Stimulated activated naive B cell treated with anti-CD40 and anti-IgM and Interleukin-4, amounts not matched to agents 10 μg/mL and 1 μg/mL and 100 μg/mL, for 72 hours (primary cell): ENCODE results near the gene KIAA1614.

ENCODE experiments used
- ATAC-seq, 2 donors: fragments of 150-1000 bp; cut with Tn5 transposase; replicated peaks; 2 replicates each; pipeline ENCODE4 v1.10.0; 2021; ENCODE audit warnings: moderate library complexity in 1 of 2
- DNase-seq: peaks from one replicate; pipeline ENCODE4 v3.0.0; 2021
- H3K27ac Mint-ChIP-seq: one replicate; pipeline ENCODE4 v1.8.0; 2022; ENCODE audit warnings: mild to moderate bottlenecking, mixed read lengths
- H3K27me3 Mint-ChIP-seq, 2 donors: one replicate each; pipeline ENCODE4 v1.8.0; 2022; ENCODE audit warnings: mixed read lengths in 2 of 2
- H3K36me3 Mint-ChIP-seq, 2 donors: one replicate each; pipeline ENCODE4 v1.8.0; 2022; ENCODE audit warnings: mixed read lengths in 2 of 2, mild to moderate bottlenecking in 1 of 2
- H3K4me1 Mint-ChIP-seq, 2 donors: one replicate each; pipeline ENCODE4 v1.8.0; 2022; ENCODE audit warnings: mixed read lengths in 2 of 2, mild to moderate bottlenecking in 1 of 2
- H3K4me3 Mint-ChIP-seq, 2 donors: one replicate each; pipeline ENCODE4 v1.8.0; 2022; ENCODE audit warnings: mild to moderate bottlenecking in 2 of 2, mixed read lengths in 2 of 2, moderate library complexity in 1 of 2
- H3K9me3 Mint-ChIP-seq, 2 donors: one replicate each; pipeline ENCODE4 v1.8.0; 2022; ENCODE audit warnings: mixed read lengths in 2 of 2, mild to moderate bottlenecking in 1 of 2

The KIAA1614 gene

DNA sequence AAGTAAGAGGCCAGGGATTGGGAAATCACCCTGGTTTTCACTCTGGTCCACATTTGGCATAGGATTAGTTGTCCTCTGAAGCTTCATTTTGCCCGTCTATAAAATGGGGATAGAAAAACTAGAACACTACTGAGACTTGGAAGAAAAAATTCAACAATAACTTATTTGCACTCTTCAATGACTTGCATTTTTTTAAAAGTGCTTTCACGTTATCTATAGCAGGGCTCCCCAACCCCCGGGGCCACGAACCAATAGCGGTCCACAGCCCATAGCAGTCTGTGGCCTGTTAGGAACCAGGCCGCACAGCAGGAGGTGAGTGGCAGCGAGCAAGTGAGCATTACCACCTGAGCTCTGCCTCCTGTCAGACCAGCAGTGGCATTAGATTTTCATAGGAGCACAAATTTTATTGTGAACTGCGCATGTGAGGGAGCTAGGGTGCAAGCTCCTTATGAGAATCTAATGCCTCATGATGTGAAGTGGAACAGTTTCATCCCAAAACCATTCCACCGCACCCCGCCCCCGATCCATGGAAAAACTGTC lies 2.8 kb downstream of the KIAA1614 start:
- no peak for DNase-seq
- no peak overlapping the region for H3K4me3 Mint-ChIP-seq
- no peak overlapping the region for H3K27ac Mint-ChIP-seq
- H3K4me1 Mint-ChIP-seq = peaks cover 0 to 13% of the 10 kb centered on the region in 2 donors
- no peaks in the 10 kb centered on the region for H3K9me3 Mint-ChIP-seq
- peaks cover 29 to 38% of the 10 kb centered on the region in 2 donors for H3K27me3 Mint-ChIP-seq
- peaks cover 0 to 3% of the 10 kb centered on the region in 2 donors for H3K36me3 Mint-ChIP-seq
- no peak for ATAC-seq

DNA sequence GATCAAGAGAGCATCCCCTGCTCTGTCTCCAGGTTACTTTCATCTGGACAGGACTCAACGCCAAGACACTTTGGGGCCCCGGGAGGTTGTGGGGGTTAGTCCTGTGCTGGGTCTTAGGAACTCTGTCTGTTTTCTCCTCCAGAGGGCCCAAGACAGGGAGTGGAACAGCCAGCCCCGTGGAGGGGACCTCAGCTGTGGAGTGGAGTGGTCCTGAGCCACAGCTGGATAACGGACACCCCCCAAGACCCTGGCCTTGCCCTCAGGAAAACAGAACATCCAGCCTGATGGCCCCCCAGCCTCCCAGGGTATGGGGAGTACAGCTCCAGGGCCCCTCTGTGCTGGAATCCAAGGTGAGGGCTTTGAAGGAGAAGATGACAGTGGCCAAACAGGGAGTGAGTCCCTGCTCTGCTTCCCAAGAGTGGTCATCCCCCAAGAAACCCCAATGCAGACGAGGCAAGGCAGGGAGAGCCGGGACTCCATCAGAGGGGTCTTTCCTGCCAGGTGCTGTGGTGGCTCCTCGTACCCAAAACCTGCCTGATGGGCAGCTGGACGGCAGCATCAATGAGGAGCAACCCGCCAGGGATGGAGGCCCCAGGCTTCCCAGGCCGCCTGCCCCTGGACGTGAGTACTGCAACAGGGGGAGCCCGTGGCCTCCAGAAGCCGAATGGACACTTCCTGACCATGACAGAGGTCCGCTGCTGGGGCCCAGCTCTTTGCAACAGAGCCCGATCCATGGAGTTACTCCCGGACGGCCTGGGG lies 3.5 kb downstream of the KIAA1614 start:
- no peak overlapping the region for H3K27ac Mint-ChIP-seq
- H3K4me1 Mint-ChIP-seq = peaks cover 0 to 14% of the 10 kb centered on the region in 2 donors
- no peak for DNase-seq
- H3K27me3 Mint-ChIP-seq = peaks cover 26 to 32% of the 10 kb centered on the region in 2 donors
- ATAC-seq = no peak
- H3K36me3 Mint-ChIP-seq = peaks cover 0 to 3% of the 10 kb centered on the region in 2 donors
- no peak overlapping the region for H3K4me3 Mint-ChIP-seq
- H3K9me3 Mint-ChIP-seq = no peaks in the 10 kb centered on the region

DNA sequence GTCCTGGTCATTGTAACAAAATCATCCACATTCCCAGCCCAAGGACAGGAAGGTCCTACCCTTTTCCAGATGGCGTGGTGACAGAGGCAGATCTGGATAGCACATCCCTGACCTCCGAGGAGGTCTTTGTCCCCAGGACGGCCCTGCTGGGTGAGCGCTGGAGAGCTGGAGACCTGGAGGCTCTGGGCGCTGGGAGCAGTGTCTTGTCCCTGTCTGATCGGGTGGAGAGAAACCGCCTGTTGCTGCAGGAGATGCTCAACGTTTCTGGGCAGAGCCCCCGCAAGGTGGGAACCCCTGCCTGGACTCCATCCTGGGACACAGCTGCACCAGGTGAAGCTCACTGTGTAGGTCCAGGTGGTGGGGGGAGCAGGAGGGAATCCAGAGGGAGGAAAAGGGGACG lies 4.1 kb downstream of the KIAA1614 start:
- Mint-ChIP-seq H3K9me3 (no peaks in the 10 kb centered on the region), H3K27me3 (peaks cover 21 to 27% of the 10 kb centered on the region in 2 donors), H3K4me3 (no peak overlapping the region), H3K4me1 (peaks cover 0 to 16% of the 10 kb centered on the region in 2 donors), H3K36me3 (peaks cover 0 to 3% of the 10 kb centered on the region in 2 donors), H3K27ac (no peak overlapping the region)
- ATAC-seq = no peak
- DNase-seq = no peak

DNA sequence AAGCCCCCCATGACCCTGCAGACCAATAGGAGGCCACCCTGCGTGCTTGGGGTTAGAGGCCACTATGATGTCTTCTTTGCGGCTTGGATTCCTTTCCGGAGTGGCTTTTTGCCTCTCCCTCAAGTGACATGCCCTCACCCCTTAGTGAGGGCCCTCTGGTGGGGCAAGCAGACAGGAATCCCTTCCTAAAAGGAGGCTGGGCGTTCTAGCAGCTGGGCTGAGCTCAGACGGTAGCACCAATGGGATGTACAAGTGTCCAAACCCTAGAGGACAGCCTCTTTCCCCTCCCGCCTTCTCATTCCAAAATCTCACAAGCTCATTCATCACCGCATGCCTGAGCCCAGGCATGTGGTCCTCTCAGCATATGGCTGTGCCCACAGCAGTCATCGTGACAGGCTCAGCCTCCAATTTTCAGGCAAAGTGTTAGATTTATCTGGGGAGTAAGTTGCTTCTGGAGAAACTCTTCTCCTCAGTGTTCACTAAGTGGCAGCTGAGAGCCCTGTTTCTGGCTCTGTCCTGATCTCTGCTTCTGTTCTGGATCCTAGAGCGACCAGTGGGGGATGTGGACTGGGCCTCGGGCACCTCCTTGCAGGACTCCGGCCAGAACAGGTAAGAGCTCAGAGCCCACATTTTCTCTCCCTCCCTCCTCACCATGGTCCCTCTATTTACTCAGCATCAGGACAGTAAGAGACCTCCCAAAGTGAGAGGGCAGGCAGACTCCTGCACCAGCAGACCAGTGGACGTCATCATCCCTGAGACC lies 4.8 kb downstream of the KIAA1614 start:
- ATAC-seq = no peak
- H3K4me3 Mint-ChIP-seq = no peak overlapping the region
- no peak for DNase-seq
- peak overlapping the region; percentile 44 for H3K27ac Mint-ChIP-seq
- no peaks in the 10 kb centered on the region for H3K9me3 Mint-ChIP-seq
- peaks cover 0 to 3% of the 10 kb centered on the region in 2 donors for H3K36me3 Mint-ChIP-seq
- peaks cover 0 to 14% of the 10 kb centered on the region in 2 donors for H3K4me1 Mint-ChIP-seq
- peaks cover 17 to 23% of the 10 kb centered on the region in 2 donors for H3K27me3 Mint-ChIP-seq

DNA sequence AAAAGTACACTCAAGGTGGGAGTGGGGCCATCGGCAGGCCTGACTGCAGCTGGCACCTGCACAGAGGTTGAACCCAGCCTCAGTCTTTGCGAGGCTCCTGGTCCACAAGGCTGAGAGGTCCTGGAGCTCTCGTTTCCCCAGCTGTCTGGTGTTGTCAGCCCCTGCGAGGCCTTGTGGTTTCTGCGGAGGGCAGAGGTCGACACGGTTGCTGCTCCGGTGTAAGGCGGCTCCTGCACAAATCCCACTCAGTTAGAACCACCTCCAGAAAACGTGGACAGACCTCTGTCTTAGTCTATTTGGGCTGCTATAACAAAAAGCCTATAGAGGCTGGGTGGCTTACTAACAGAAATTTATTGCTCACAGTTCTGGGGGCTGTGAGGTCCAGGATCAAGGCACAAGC lies 5.8 kb downstream of the KIAA1614 start:
- ATAC-seq (peak in 1 of 2 donors; percentile 20), DNase-seq (no peak)
- peak overlapping the region; percentile 47 for H3K27ac Mint-ChIP-seq
- H3K4me1 Mint-ChIP-seq = peaks cover 0 to 16% of the 10 kb centered on the region in 2 donors
- H3K9me3 Mint-ChIP-seq = no peaks in the 10 kb centered on the region
- H3K27me3 Mint-ChIP-seq = peaks cover 17 to 24% of the 10 kb centered on the region in 2 donors
- H3K4me3 Mint-ChIP-seq = no peak overlapping the region
- peaks cover 0 to under 1% of the 10 kb centered on the region in 2 donors for H3K36me3 Mint-ChIP-seq

DNA sequence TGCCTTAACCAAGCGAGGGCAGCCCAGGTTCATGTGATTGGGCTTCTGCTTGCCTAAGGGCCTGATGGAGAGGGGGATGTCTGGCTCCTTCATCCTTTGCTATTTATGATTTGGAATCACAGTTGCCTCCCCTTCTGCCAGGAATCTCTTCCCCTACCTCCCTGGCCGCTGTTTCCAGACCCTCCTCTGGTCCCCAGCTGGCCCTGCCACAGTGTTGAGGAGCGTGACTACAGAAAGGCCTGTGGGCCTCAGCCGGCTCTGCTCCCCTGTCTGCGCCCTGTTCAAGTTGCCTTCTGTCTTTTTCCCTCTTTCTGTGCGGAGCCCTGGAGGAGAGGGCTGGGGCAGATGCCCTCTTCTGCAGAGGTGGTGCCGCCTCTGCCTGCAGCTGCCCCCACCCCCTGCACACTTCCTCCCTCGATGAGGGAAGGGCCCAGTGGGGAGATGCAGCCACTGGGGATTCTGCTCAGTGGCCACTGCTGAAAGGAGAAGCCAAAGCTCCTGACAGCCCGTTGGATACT lies 6.5 kb downstream of the KIAA1614 start:
- Mint-ChIP-seq H3K9me3 (no peaks in the 10 kb centered on the region), H3K4me3 (no peak overlapping the region), H3K36me3 (no peaks in the 10 kb centered on the region), H3K4me1 (peaks cover 0 to 18% of the 10 kb centered on the region in 2 donors), H3K27me3 (peaks cover 18 to 22% of the 10 kb centered on the region in 2 donors), H3K27ac (peak overlapping the region; percentile 38)
- ATAC-seq (no peak), DNase-seq (no peak)

DNA sequence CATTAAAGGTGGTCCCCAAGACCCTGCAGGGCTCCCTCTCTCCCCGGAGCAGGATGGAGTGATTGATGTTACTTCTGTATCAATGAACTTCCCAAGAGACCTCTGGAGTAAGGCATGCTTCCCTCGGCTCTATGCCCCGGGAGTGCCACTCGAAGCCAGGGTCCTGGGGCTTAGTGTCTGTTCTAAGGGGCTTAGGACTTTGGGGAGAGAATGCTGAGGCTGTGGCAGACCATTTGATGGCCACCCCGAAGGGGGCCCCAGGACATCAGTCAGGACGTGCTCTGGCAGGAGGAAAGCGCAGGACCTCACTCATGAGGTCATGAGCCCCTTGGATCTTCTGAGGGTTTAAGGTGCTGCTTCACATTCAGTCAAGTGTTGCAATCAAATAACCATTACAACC lies 7.5 kb downstream of the KIAA1614 start:
- H3K27me3 Mint-ChIP-seq = peaks cover 14 to 22% of the 10 kb centered on the region in 2 donors
- DNase-seq (no peak), ATAC-seq (no peak)
- H3K36me3 Mint-ChIP-seq = no peaks in the 10 kb centered on the region
- no peak overlapping the region for H3K4me3 Mint-ChIP-seq
- H3K9me3 Mint-ChIP-seq = no peaks in the 10 kb centered on the region
- no peak overlapping the region for H3K27ac Mint-ChIP-seq
- peaks cover 3 to 22% of the 10 kb centered on the region in 2 donors for H3K4me1 Mint-ChIP-seq

DNA sequence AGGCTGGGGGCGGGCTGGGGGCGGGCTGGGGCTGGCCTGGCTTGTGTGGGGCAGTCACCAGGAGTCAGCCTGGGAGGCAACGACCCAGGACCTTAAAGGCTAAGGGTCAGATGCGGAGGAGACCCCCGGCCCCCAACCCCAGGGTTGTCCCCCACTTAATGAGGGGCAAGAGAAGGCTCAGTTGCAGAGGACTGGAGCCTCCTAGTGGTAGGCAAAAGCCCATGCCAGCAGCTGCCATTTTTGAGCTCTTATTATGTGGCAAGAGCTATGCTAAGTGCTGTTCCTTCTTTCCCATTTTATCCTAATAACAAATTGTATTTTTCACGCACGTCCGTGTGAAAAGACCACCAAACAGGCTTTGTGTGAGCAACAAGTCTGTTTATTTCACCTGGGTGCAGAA lies 8.0 kb downstream of the KIAA1614 start:
- peaks cover 9 to 18% of the 10 kb centered on the region in 2 donors for H3K27me3 Mint-ChIP-seq
- H3K4me3 Mint-ChIP-seq = no peak overlapping the region
- peaks cover 3 to 25% of the 10 kb centered on the region in 2 donors for H3K4me1 Mint-ChIP-seq
- no peak for ATAC-seq
- no peaks in the 10 kb centered on the region for H3K9me3 Mint-ChIP-seq
- H3K27ac Mint-ChIP-seq = no peak overlapping the region
- no peaks in the 10 kb centered on the region for H3K36me3 Mint-ChIP-seq
- no peak for DNase-seq

DNA sequence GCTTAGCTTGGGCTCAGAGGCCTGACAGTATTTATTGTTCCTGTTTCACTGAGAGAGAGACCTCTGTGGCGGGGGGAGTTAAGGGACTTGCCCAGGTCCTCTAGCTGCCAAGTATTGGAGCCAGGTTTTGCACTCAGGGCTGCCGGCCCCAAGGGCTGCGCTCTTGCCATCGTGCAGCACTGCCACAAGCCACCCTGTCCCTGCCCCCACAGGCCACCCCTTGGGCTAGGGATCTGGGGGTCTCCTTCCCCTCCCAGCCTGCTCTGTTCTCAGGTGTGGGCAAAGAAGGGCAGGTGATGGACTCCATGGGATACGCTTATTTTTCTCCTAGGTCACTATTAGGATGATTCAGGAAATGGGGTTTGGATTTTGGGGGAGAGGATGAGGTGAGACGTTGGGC lies 8.7 kb downstream of the KIAA1614 start:
- Mint-ChIP-seq H3K36me3 (no peaks in the 10 kb centered on the region), H3K4me3 (no peak overlapping the region), H3K27me3 (peaks cover 8 to 15% of the 10 kb centered on the region in 2 donors), H3K9me3 (no peaks in the 10 kb centered on the region), H3K4me1 (peaks cover 3 to 28% of the 10 kb centered on the region in 2 donors), H3K27ac (no peak overlapping the region)
- DNase-seq (no peak), ATAC-seq (no peak)

DNA sequence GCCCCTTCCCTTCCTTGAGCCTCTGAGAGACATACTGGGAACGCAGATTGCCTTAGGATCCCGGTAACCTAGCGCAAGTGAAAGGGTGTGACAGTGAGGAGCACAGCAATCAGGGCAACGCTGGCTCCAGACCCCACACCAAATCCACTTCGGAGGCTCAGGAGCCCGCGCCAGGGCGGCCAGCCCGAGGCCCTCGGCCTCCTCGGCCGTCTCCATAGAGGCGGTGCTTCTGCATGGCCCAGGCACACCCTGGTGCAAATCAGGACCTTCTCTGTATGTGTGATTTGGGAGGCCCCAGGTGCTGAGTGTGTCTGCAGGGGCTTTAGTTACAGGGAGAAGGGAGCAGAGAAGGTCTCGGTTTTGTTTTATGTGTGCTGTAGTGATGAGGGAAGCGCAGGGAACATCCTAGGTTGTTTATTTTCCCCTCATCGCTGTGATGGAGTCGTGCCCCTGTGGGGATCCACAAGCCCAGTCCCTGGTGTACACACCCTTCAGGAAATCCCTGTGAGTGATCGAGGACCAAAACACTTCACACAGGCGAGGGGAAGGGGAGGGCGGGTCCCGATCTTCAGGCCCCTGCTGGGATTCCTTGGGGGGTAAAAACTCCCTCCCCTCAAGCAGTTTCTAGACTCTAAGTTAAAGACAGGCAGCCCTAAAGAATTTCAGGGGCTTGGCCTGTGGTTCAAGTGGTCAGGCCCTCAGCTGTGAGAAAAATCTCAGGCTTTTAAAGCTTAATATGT lies 9.4 kb downstream of the KIAA1614 start:
- Mint-ChIP-seq H3K4me1 (peaks cover 8 to 35% of the 10 kb centered on the region in 2 donors), H3K27ac (no peak overlapping the region), H3K4me3 (no peak overlapping the region), H3K27me3 (peaks cover 5 to 15% of the 10 kb centered on the region in 2 donors), H3K9me3 (no peaks in the 10 kb centered on the region), H3K36me3 (no peaks in the 10 kb centered on the region)
- no peak for DNase-seq
- no peak for ATAC-seq

DNA sequence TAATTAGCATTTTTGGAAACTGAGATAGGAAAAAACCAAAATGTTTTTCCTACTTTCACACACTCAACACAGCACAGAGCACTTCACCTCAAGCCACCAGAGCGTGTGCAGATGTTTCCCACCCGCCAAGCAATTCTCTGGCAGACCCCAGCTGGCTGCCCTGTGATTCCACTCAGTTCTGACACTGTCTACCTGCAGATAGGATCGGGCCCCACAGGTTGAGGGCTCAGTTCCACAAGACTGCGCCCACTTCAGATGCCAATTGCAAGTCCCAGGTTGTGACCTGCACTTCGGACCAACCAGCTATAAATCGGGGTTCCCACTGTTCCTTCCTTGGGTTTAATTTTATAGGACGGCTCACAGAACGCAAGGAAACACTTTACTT lies 9.9 kb downstream of the KIAA1614 start:
- peaks cover 8 to 41% of the 10 kb centered on the region in 2 donors for H3K4me1 Mint-ChIP-seq
- H3K36me3 Mint-ChIP-seq = no peaks in the 10 kb centered on the region
- H3K9me3 Mint-ChIP-seq = no peaks in the 10 kb centered on the region
- no peak for DNase-seq
- no peak overlapping the region for H3K27ac Mint-ChIP-seq
- H3K4me3 Mint-ChIP-seq = no peak overlapping the region
- no peak for ATAC-seq
- peaks cover 9 to 15% of the 10 kb centered on the region in 2 donors for H3K27me3 Mint-ChIP-seq

DNA sequence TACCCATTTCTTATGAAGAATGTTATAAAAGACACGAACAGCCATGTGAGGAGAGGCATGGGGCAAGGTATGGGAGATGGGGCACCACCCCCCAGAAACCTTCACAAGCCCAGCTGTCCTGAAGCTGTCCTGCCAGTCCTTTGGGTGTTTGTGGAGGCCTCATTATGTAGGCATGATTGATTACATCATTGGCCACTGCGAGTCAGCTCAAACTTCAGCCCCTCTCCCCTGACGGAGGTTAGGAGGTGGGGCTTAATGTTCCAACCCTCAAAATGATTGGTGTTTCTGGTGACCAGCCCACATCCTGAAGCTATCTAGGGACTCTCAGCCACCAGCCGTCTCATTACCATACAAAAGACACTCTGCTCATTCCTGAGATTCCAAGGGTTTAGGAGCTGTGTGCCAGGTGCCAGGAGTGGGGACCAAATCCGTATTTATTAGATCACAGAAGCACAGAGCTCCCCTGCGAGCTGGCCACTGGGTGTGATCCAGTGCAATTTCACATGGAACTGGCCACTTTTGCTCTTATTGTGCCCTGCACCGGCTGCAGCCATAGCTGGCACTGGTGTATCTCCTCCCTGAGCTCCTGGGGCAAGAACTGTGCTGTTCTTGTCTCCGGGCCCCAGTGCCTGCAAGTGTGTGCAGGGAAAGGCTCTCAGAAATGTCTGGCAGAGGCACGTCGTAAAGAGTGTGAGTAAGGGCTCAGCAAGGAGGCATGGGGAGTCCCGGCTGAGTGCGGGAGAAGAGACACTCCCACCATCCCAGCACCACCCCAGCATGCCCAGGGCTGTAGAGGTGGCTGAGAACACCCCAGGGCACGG lies 10.5 kb downstream of the KIAA1614 start:
- ATAC-seq = no peak
- Mint-ChIP-seq H3K9me3 (no peaks in the 10 kb centered on the region), H3K4me3 (no peak overlapping the region), H3K27ac (no peak overlapping the region), H3K36me3 (no peaks in the 10 kb centered on the region), H3K4me1 (peaks cover 8 to 44% of the 10 kb centered on the region in 2 donors), H3K27me3 (peaks cover 9 to 15% of the 10 kb centered on the region in 2 donors)
- DNase-seq = no peak

DNA sequence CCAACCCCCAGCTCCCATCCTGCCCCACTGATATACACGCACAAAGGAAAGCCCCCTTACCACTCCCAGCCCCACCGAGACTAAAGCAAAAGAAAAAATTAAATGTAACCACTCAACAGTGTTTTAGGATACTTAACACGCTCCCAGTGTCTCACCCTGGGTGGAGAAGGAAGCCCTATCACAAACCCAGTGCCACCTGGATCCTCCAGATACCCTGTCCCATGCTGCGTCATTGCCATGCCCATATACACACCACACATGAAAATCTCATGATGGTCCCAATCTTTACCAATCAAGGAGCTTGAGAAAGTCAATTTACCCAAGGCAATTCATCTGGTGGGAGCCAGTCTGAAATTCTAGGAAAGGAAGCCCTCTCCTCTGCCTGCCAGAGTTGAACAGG lies 11.2 kb downstream of the KIAA1614 start:
- peaks cover 9 to 15% of the 10 kb centered on the region in 2 donors for H3K27me3 Mint-ChIP-seq
- DNase-seq (no peak), ATAC-seq (no peak)
- H3K36me3 Mint-ChIP-seq = no peaks in the 10 kb centered on the region
- no peak overlapping the region for H3K4me3 Mint-ChIP-seq
- H3K27ac Mint-ChIP-seq = no peak overlapping the region
- no peaks in the 10 kb centered on the region for H3K9me3 Mint-ChIP-seq
- peaks cover 14 to 50% of the 10 kb centered on the region in 2 donors for H3K4me1 Mint-ChIP-seq
